Measurements from ENCODE around the gene TMEM201.

DNA sequence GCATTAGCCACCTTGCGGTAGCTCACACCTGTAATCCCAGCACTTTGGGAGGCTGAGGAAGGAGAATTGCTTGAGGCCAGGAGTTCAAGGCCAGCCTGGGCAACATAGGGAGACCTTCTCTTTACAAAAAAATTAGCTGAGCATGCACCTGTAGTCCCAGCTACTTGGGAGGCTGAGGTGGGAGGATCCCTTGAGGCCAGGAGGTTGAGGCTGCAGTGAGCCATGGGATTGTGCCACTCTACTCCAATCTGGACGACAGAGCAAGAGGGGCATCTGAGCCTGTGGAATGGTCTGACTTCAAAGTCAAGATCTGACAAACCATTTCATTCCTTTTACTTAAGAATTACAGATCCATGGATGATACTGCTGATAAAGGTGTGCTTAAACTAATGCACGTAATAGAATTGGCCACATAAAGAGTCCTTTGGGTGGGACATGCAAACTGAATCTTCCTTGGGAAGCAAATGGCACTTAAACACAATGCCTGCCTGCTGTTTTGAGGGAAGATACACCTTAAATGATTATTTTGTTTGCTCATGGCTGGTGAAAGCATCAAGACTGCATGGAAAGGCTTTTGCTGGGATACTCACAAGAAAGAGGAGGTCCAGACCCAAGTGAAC, 2.5 kb upstream of the TMEM201 start:
- TF ChIP-seq CTCF (conservative IDR thresholded peaks at IDR 0.05; ENCODE audit: low read depth, low read length), result no peak
- no peak for TF ChIP-seq EZH2 (IDR thresholded peaks at IDR 0.05; ENCODE audit: borderline replicate concordance, low read depth, low read length, poor library complexity, severe bottlenecking)

Measured in A673 (cell line).